Kidney glomerular epithelial cell (primary cell): ENCODE measurements around the gene OSBPL3.

Experiments used
- DNase-seq: peaks from one replicate; lab custom pipeline; 2025; lab: John Stamatoyannopoulos, UW

OSBPL3 gene

DNA sequence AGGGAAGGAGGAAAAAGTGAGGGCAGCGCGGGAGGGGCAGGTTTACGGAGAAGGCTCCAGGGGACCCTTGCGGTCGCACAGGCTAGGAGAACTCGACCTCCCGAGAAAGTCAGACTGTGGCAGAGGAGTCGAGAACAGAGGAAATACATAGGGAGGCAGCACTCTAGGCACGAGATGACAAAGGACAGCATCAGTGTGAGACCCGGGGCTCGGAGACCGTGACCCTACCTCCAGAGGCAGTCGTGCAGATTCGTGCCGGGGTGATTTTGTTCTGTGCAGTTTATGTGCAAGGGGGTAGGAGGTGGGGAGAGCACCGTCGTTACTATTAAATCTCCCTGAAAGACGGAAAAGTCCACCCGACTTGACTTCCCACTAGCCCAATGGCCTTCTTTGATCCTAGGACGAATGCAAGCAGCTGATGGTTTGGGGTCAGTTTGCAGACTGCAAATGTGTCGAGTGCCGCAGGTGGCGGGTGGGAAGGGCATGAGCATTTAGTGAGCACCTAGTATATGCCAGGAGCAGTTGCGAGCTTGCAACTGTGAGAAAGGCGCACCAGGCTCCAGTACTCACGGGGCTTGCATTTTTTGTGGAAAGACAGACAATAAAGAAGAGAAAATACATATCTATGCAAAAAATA lies 674 bp upstream of the OSBPL3 start:
- DNase-seq = peak; percentile 80

DNA sequence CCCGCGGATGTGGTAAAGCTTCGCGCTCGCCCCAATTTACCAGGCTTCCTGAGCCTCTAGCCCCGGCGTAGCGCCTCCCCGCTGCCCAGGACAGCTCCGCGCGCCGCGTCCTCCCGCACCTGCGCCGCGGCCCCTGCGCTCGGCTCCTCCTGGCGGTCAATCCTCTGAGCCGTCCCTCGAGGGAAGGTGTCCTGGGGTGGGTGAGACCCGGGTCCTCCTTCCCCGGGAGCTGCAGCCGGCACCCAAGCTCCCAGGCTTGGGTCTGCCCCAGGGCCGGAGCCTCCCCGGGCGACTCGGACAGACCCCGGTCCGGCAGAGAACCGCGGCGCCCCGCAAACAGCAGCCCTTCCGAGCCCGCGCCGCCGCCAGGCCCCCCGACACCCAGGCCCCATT lies 512 bp downstream of the OSBPL3 start:
- no peak for DNase-seq

DNA sequence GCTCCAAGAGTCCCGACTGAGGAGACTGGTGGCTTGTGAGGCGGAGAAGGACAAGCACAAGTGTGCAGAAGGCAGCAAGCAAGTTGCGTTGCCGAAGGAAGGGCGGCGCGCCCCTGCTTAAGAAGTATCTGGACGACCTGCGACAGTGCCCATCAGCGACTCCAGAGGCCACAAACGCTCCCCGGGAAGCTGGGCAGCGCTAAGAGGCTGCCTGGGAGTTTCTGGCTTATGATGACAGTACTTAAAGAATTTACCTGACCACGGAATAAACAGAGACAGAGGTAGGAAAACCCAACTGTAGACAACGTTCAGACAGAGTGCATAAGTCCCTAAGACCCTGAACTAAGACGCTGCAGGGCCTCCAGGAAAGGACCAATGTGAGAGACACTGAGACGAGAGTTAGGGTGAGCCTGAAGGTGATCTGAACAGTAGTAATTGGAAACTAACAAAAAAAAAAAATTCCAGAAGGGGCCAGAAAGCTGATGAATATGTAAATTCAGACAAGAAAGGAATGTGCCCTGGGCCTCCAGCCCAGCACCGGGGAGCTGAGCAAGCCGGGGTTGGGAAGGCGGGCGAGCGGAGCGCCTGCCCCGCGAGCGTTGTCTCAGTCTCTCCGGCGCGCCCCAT lies 1.0 kb downstream of the OSBPL3 start:
- peak; percentile 34 for DNase-seq

DNA sequence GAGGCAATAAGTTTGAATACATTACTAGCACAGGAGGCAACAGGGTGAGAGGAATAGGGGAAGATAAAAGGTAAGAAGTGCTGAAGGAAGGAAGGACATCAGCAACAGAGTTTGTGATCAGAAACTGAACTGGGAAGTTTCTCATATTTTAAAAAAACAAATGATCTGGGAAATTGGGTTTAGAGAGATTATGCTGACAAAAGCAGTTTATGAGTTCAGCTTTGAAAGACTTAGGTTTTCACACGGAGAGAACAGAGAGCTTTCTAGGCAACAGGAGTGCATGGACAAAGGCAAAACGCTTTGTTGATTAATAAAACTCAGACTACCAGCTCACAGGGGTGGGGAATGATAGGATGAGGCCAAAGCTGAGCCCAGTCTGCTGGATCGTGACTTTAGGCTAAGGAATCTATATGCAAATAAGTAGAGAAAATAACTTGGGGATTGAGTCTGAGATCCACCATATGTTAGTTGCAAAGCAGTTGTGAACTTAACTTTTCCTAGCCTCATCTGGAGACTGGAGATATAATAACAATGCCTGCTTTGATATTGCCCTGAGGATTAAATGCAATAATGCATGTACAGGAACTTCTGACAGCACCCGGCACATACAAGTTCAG lies 4.2 kb downstream of the OSBPL3 start:
- no peak for DNase-seq

DNA sequence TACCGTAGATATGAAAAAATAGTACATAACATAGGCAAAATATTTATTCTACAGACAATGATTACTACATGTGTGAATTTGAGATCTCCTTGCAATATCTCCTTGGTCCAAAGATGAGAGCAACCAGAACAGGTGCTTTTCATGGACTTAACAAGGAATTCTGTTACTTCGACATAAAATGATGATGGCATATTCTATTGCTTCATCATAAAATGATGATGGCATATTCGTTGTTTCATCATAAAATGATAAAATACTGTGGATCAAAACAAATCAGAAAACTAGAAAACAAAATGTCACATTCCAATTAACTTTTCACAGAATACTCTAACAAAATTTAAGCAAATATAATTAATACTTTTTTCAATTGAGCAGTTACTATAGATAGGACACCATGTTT lies 4.8 kb downstream of the OSBPL3 start:
- no peak for DNase-seq

DNA sequence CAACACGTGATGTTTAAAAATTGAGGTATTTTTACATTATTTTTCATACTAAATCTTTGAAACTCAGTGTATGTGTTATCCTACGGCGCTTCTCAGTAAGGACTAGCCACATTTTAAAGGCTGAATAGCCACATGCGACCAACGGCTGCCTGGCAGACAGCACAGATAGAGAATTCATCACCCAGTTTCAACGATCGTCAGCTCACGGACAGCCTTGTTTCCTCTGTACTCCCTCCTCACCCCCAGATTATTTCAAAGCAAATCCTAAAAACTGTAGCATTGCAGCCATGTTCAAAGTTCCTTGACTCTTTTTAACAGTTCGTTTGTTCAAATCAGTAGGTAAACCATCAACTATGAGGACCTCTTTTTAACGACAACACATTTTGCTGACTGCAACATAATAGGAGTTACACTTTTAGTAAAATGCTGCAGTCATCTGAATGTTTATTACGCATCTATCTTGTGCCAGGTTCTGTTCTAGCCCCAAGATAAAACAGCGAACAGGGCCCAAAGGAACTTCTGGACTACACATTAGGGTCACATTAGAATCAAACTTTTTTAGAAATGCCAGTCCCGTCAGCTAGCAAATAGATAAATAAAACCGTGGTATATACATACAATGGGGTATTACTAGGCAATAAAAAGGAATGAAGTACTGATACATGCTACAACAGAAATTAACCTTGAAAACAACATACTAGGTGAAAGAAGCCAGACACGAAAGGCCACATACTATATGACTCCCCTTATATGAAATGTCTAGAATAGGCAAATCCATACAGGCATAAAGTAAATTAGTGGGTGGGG lies 5.7 kb downstream of the OSBPL3 start:
- no peak for DNase-seq

DNA sequence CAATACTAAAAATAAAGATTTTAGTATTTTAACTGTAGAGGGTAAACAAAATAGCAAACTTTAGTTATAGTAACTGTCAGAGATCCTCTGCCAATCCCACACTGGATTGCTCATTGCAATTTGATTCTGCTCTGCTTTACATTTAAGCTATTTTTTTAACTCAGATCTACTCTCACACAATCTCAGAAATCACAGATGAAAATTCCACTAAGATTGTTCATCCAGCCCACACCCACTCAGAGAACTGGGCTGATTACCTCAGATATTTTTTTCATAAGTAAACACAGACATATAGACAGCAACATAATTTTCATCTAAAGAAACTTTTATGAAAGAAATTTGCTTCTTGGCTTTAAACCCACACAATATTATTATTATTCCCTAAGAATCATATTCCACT lies 7.0 kb downstream of the OSBPL3 start:
- DNase-seq = no peak

DNA sequence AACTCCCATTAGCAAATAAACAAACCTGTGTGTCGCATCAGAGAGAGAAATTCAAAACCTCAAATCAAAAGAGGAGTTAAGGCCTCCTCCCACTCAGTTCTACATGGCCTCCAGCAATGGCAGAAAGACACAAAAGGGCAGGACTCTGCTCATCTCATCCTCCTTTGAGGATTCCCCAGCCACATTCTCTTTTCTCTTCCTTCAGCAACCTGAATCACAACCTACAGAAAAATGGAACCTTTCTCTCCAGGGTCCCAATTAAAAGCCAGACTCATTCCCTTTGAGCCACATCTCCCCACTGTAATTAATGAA lies 7.9 kb downstream of the OSBPL3 start:
- DNase-seq = no peak

DNA sequence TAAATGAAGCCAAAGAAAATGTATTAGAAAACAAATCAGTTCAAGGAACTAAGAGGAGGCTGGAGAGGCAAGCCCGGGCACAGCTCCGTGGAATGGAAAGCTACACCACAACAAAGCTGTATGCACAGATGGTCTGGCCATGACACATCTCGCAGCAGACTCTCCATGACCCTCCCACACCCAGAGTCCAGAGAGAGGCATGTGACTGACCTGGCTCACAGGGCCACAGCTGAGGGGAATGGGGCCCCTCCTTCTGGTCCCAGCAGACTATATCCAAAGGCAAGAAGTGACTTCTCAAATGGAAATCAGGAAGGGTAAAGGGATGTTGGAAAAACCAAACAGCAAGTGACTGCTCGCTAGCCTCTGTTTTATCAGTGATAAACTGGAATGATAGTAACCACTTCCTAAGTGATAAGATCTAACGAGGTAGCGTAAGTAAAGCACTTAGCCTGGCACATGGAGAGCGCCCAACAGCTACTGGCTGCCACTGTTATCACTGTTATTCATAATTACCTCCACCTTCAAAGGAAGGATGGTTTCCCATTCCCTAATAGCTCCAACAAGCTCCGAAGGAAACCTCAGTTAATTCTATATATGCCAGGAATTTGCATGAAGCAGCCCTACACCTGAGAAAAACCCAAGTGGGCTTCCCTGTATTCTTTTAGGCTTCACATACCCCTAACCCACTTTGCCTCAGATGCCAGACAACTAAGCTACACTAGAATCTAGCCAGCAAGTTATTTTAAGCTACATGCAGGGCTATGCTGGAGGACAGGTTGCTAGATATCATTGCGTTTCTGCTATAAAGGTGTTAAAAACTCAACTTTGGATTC lies 8.4 kb downstream of the OSBPL3 start:
- peak; percentile 44 for DNase-seq

DNA sequence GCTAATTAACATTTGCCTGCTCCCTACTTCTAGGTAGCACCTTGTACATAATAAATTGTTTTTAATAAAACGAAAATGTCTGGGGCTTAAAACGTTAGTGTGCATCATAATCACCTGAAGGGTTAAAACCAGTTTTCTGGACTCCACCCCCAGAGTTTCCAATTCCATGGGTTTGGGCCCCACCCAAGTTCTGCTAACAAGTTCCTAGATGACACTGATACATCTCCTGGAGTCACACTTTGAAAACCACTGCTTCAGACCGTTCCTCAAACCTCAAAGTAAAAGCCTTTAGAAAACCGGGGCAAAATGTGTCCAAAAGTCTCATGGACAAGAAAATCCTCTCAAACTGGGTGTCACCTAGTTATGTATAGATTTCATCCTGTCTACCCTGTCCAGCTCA lies 9.3 kb downstream of the OSBPL3 start:
- no peak for DNase-seq

DNA sequence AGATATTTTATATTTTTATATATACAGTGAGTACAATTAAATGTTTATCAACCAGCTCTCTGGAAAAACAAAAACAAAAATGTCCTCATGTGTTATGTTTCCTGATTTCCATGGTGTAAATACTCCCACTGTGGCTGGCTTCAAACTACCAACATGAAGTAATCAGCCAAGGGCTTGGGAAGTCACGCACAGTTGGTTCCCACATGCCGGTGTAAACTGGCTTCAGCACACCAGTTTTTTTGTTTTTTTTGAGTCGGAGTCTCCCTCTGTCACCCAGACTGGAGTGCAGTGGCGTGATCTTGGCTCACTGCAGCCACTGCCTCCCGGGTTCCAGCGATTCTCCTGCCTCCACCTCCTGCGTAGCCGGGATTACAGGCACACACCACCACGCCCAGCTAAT lies 11.8 kb downstream of the OSBPL3 start:
- DNase-seq = peak; percentile 50

DNA sequence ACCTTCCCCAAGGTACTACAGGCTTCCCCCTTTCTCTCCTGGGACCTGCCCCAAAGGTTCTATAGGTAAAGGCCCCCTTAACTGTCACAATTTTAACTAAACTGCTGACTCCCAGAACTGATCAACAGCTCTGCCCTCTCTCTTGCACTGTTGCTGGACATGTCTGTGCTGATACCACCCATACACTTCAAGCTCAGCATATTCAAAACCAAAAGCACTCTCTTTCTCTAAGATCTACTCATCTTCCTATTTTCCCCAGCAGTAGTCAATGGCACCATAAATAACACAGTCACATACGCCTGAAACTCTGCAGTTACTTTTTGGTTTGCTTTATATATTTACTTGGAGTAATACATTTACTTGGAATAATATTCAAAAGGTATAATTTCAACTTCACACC lies 12.3 kb downstream of the OSBPL3 start:
- no peak for DNase-seq

DNA sequence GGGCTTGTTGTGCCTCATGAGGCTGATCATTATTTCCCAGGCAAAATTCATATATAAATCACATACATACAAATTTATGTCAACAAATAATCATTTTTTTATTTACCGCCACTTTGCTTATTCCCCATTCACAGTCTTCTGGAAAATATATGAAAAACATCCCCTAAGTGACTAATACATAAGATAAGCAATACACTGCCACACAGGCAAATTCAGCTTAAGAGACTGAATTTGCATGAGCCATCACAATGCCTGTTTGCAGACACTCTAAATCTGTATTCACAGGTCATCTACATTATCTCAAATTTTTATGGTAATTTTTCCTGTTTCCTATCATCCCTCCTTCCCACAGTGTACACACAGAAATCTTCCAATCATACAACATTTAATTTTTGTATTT lies 13.2 kb downstream of the OSBPL3 start:
- DNase-seq = no peak

DNA sequence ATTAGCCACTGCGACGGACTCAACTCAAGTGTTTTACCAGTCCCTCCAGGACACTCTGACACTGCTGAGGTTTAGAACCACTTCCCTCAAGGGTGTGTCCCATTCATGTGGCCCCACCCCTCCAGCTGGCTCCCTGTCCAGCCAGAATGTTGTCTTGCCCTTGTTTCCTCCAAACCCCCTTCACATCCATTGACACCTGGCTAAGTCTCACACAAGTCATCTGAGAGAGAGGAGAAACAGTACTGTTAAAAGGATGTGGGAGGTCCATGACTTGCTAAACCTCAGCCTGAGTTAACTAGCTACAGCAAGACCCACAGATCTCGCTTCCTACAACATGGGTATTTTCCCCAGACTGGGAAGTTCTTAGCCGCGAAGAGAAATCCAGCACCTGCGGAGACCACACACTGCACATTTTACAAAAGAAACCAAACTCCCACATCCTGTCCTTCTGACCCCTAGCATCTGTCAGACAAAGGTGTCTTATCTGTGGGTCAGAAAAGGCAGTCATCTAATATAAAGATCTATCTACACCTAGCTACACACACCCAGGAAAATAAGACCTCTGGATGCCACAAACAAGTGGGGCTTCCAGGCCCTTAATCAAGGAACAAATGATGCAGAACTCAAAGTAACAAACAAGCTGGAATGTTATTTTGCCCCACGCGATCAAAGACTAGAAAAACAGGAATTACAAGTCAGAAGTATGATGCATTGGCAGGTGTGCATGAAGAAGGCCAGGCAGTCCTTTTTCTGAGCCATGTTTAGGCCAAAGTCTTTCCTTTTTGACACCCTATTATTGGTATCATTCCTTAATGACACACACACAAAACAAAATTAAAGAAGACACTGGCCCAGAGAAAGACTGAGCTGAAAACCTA lies 13.9 kb downstream of the OSBPL3 start:
- DNase-seq = peak; percentile 16

DNA sequence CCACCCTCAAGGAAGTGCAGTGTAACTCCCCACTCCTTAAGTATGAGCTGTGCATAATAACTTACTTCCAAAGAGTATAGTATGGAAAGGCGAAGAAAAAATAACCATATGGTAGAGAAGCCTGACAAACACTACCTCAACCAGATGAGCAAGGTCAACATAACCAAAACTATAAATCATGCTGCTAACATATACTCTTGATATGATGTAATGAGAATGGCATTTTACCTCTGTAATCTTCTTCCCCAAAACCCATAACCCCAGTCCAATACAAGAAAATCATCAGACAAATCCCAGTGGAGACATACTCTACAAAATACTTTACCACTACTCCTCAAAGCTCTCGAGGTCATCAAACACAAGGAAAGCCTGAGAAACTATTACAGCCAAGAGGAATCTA lies 15.8 kb downstream of the OSBPL3 start:
- DNase-seq = no peak

DNA sequence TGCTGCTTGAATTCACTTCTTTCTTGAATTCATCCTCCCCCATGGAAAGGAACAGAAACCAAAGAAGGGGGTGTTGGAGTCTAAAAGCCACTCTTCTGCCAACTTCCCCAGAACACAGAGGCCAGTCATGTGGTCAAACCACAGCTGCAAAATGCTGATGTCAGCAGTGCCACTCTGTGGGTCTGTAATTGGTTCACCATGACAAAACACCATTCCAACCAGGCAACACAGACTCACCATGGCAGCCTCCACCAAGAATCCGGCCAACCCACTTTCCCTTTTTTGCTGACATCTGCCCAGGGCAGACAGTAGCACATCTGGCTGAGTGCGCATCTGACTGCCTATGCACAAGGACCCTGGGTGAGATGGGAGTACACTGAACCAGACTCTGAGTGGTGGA lies 16.8 kb downstream of the OSBPL3 start:
- peak; percentile 14 for DNase-seq

DNA sequence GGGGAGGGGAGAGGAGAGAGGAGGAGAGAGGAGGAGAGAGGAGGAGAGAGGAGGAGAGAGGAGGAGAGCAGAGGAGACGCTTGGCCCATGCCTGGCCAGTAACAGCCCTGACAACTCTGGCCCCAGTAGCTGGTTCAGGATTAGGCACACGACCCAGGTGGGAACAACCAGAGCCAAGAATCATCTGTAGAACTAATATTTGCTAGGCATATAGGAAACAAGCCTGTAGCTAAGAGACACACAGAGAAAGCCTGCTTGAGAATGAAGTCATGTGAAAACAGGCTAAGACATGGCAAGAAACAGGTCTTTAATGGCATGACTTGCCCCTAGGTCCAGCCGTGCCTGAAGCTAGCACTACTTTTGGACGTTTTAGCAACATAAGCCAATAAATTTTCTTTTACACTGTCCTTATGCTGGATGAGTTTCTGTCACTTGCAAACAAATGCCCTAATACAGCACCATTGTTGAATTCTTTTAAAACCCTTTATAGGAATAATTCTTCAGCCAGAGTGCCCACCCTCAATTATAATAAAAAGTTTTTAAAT lies 17.5 kb downstream of the OSBPL3 start:
- DNase-seq = no peak

DNA sequence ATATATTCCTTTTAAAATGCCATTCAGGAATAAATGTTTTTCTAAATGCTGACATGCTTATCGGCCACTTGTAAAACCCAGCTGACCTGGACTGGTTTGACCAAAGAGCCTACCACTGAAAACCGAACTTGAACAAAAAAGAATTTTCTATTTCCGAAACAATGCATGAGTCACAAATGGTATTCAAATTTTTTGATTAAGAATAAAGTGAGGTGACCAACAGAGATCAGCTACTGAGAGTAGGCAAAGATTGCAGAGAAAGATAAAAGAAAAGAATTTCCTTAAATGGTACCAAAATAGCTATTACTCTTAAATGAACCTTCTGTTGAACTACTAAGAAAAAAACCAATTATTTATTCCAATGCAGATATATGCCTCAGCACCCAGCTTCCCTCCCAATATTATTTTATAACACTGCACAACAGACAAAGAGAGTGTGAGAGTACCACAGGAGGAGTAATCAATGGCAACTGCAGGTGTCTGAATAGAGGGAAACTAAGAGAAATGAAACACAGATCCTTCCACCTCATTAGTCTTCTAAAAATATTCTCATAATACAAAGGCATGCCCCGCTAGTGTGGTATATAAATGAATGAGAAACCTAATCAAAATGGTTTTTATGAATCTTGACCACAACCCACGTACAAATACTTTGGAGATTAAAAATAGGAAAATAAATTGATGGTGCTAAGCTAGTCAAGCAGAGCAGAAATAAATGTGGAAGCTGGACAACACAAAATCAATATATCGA lies 20.1 kb downstream of the OSBPL3 start:
- no peak for DNase-seq

DNA sequence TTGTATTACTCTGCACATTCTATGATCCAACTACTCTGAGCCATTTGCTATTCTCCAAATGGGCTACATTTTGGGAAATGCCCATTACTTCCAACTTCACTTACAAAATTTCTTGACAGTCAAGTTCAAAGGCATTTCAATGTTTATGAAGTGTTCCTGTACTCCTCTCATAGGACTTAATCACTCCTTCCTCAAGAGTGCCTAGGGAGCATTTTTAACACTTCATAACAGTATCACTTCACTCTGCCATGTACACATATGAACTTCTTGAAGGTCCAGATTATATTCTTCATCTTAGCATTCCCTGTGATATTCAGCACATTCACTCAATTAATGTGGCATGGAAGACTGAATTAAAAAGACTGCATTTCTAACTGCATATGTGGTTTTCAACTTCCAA lies 21.6 kb downstream of the OSBPL3 start:
- DNase-seq = no peak

DNA sequence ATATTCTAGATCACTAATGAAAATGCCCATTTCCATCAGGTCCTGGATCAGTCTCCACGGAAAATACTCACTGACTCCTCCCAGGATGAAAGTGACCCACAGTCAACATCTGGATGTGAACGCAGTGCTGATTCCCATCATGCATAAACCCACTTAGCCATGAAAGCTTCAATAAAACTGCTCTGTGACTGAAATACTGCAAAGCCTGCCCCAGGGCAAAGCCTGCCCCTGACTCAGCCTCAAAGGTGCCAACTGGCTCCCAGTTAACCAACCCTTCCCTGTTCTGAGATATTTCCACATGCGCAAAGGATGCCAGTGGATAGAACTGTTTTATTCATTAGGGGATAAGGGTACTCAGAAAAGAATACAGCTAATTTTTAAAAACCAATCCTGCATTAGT lies 24.0 kb downstream of the OSBPL3 start:
- DNase-seq = no peak
